Sigmoid colon (tissue), 4 donors: ENCODE results near the gene NTMT1.

ENCODE experiments used
- POLR2A ChIP-seq, 2 donors: fragments of 450-650 bp; IDR thresholded peaks; one replicate each; pipeline ENCODE4 v1.6.1; 2016; ENCODE audit warnings: antibody characterized with exemption in 2 of 2, mild to moderate bottlenecking in 2 of 2, moderate library complexity in 2 of 2
- POLR2AphosphoS5 ChIP-seq, 4 donors: sonication (generic); formaldehyde crosslinking; IDR thresholded peaks; one replicate each; pipeline ENCODE4 v1.6.1; 2017; ENCODE audit warnings: antibody characterized with exemption in 4 of 4
- TF ChIP-seq, protein P1 (sequence below), 4 experiments: fragments of 450-650 bp in 3 of 4; fragments of 200-600 bp in 1 of 4; IDR thresholded peaks; one replicate each; pipeline ENCODE4 v1.5.1; 2016 to 2019; ENCODE audit warnings: antibody characterized with exemption in 4 of 4, mild to moderate bottlenecking in 3 of 4, moderate library complexity in 2 of 4

DNA sequence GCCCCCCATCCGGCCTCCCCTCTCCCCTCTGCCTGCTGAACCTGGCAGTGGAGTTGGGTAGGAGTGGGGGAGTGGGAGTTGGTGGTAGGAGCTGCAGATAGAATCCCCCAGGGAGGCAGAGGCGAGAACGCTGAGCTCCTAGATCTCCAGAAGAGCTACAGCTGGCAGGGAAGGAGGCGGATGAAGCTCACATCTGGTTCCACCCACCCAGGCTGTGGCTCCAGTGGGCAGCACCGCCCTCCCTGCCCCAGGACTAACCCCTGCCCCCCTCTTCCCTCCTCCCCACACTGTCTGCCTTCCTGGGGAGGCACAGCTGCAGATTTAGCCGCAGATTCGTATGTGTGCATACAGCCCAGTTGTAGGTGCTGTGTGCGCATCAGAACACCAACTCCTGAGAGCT is 39.3 kb upstream of the NTMT1 start:
- TF ChIP-seq, protein P1, sequence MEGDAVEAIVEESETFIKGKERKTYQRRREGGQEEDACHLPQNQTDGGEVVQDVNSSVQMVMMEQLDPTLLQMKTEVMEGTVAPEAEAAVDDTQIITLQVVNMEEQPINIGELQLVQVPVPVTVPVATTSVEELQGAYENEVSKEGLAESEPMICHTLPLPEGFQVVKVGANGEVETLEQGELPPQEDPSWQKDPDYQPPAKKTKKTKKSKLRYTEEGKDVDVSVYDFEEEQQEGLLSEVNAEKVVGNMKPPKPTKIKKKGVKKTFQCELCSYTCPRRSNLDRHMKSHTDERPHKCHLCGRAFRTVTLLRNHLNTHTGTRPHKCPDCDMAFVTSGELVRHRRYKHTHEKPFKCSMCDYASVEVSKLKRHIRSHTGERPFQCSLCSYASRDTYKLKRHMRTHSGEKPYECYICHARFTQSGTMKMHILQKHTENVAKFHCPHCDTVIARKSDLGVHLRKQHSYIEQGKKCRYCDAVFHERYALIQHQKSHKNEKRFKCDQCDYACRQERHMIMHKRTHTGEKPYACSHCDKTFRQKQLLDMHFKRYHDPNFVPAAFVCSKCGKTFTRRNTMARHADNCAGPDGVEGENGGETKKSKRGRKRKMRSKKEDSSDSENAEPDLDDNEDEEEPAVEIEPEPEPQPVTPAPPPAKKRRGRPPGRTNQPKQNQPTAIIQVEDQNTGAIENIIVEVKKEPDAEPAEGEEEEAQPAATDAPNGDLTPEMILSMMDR (IDR thresholded peaks at IDR 0.05), result no peak
- TF ChIP-seq POLR2AphosphoS5 (IDR thresholded peaks at IDR 0.05), result no peak
- TF ChIP-seq POLR2A (IDR thresholded peaks at IDR 0.05), result no peak
